Esophagus muscularis mucosa (tissue), 4 donors: ENCODE results near the gene N4BP2L1. TPM values are rescaled to one million over a fixed set of nuclear protein-coding genes. Genes with fewer than 3 reads are reported as not detected.
A peak's percentile ranks its signal among the peaks of the same experiment; 100 is the strongest.

Experiments used
- DNase-seq: peaks from one replicate; pipeline ENCODE4 v3.0.0-alpha.2; 2017; ENCODE audit errors: extremely low spot score
- H3K27ac ChIP-seq, 4 donors: fragments of 200-600 bp; sonication (generic); replicated peaks in 1 of 4; 1 replicate in 3 of 4; 2 replicates in 1 of 4; pipeline ENCODE4 v1.5.1; 2016 to 2019; ENCODE audit warnings: mild to moderate bottlenecking in 1 of 4
- H3K27me3 ChIP-seq, 4 donors: fragments of 200-600 bp; sonication (generic); one replicate each; pipeline versions ENCODE4 v1.5.1 to v1.6.0; 2016 to 2019
- H3K36me3 ChIP-seq, 4 donors: fragments of 200-600 bp; sonication (generic); one replicate each; pipeline ENCODE4 v1.5.1; 2016 to 2019
- H3K4me1 ChIP-seq, 4 donors: fragments of 200-600 bp; sonication (generic); one replicate each; pipeline ENCODE4 v1.5.1; 2016 to 2019
- H3K4me3 ChIP-seq, 4 donors: fragments of 200-600 bp; sonication (generic); 1 replicate in 2 of 4; 2 replicates in 2 of 4; pipeline ENCODE4 v1.5.1; 2016 to 2019; ENCODE audit warnings: mild to moderate bottlenecking in 4 of 4, moderate library complexity in 1 of 4
- H3K9me3 ChIP-seq, 4 donors: fragments of 200-600 bp; sonication (generic); 1 replicate in 3 of 4; 2 replicates in 1 of 4; pipeline ENCODE4 v1.5.1; 2016 to 2019
- EP300 ChIP-seq: sonication (generic); formaldehyde crosslinking; IDR thresholded peaks from one replicate; pipeline ENCODE4 v1.6.1; 2017; ENCODE audit warnings: antibody characterized with exemption
- POLR2A ChIP-seq: fragments of 450-650 bp; IDR thresholded peaks from one replicate; pipeline ENCODE4 v1.6.1; 2017; ENCODE audit warnings: antibody characterized with exemption, moderate library complexity, mild to moderate bottlenecking, low read depth
- POLR2AphosphoS5 ChIP-seq, 2 donors: sonication (generic); formaldehyde crosslinking; IDR thresholded peaks; one replicate each; pipeline ENCODE4 v1.6.1; 2017; ENCODE audit warnings: antibody characterized with exemption in 2 of 2
- WGBS: methylation state at CpG from one replicate; pipeline ENCODE4 v1.1.5; 2018; 5-methylcytosine and 5-hydroxymethylcytosine counted together
- intact Hi-C: fragments of 100-400 bp; cut with DNase I; formaldehyde crosslinking; loops from one replicate; pipeline ENCODE4 v1.15.1; 2023
- total RNA-seq, 4 donors: library from RNA; depleted of rRNA; stranded (reverse); fragments of >200 nt; gene quantifications; one replicate each; pipeline versions ENCODE4 v1.1.0 to v1.2.1, GENCODE V29; 2016
- TF ChIP-seq, protein P1 (sequence below), 3 experiments: fragments of 200-600 bp in 2 of 3; fragments of 450-650 bp in 1 of 3; sonication (generic) in 2 of 3; IDR thresholded peaks; one replicate each; pipeline ENCODE4 v1.5.1; 2017 to 2019; ENCODE audit warnings: antibody characterized with exemption in 3 of 3, mild to moderate bottlenecking in 2 of 3, moderate library complexity in 1 of 3

Gene N4BP2L1
- total RNA-seq, 4 donors from 2014 or later = 9.0 to 19.6 (median 11.6) TPM

- TF ChIP-seq POLR2AphosphoS5 (IDR thresholded peaks at IDR 0.05) = no peak
- TF ChIP-seq, protein P1, sequence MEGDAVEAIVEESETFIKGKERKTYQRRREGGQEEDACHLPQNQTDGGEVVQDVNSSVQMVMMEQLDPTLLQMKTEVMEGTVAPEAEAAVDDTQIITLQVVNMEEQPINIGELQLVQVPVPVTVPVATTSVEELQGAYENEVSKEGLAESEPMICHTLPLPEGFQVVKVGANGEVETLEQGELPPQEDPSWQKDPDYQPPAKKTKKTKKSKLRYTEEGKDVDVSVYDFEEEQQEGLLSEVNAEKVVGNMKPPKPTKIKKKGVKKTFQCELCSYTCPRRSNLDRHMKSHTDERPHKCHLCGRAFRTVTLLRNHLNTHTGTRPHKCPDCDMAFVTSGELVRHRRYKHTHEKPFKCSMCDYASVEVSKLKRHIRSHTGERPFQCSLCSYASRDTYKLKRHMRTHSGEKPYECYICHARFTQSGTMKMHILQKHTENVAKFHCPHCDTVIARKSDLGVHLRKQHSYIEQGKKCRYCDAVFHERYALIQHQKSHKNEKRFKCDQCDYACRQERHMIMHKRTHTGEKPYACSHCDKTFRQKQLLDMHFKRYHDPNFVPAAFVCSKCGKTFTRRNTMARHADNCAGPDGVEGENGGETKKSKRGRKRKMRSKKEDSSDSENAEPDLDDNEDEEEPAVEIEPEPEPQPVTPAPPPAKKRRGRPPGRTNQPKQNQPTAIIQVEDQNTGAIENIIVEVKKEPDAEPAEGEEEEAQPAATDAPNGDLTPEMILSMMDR (IDR thresholded peaks at IDR 0.05) = no peak
- no peak for TF ChIP-seq EP300
- TF ChIP-seq POLR2A = no peak
- Histone ChIP-seq H3K27me3 (no peaks in the 10 kb centered on the region), H3K4me3 (no peak overlapping the region), H3K9me3 (no peaks in the 10 kb centered on the region), H3K4me1 (no peaks in the 10 kb centered on the region), H3K36me3 (no peaks in the 10 kb centered on the region), H3K27ac (no peak overlapping the region)
- 74% methylated on average over 5 of the region's 5 CpGs for WGBS
- DNase-seq = no peak
- intact Hi-C loops = loop anchor here (10.0 kb wide), 1 partner anchor 191 kb away; no protein-coding TSS in a partner anchor
These were observed 43.9 kb downstream of the N4BP2L1 start for GRCh38 chr13:32383836-32384618.

GRCh38 chr13:32381539-32381938, 46.4 kb downstream of the N4BP2L1 start:
- Histone ChIP-seq H3K27ac (no peak overlapping the region), H3K9me3 (no peaks in the 10 kb centered on the region), H3K4me3 (no peak overlapping the region), H3K4me1 (no peaks in the 10 kb centered on the region), H3K36me3 (no peaks in the 10 kb centered on the region), H3K27me3 (no peaks in the 10 kb centered on the region)
- TF ChIP-seq, protein P1 (IDR thresholded peaks at IDR 0.05) = peak; percentile 29 to 44 (median 34)
- no peak for TF ChIP-seq EP300
- no peak for DNase-seq
- WGBS = 83% methylated on average over 3 of the region's 3 CpGs
- intact Hi-C loops = loop anchor here (10.0 kb wide), 1 partner anchor 193 kb away; no protein-coding TSS in a partner anchor

DNA sequence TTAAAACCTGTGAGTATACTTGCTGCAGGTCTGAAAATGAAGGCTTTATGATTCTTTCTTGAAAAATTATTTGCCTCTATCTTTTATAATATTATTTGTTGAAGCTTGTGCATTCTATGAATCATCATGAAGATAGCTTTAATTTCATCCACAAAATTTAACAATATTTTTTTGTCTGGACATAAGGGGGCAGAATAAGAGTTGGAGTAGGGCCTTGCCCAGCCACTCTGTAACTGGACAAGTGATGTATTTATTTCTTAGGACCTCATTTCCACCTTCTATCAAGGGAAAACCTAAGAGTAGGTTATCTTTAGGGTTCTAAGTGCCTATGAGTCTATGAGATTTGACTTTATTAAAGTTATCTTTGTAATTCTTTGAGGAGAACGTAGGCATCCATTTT, 49.9 kb downstream of the N4BP2L1 start:
- no peak for DNase-seq
- Histone ChIP-seq H3K9me3 (no peaks in the 10 kb centered on the region), H3K4me3 (no peak overlapping the region), H3K36me3 (no peaks in the 10 kb centered on the region), H3K27me3 (no peaks in the 10 kb centered on the region), H3K27ac (no peak overlapping the region), H3K4me1 (no peaks in the 10 kb centered on the region)
- 96% methylated on average over 1 of the region's 1 CpG for WGBS
- intact Hi-C loops = no loop called here
- TF ChIP-seq POLR2AphosphoS5 (IDR thresholded peaks at IDR 0.05) (no peak), POLR2A (no peak), EP300 (no peak)
- TF ChIP-seq, protein P1 (IDR thresholded peaks at IDR 0.05) = no peak

DNA sequence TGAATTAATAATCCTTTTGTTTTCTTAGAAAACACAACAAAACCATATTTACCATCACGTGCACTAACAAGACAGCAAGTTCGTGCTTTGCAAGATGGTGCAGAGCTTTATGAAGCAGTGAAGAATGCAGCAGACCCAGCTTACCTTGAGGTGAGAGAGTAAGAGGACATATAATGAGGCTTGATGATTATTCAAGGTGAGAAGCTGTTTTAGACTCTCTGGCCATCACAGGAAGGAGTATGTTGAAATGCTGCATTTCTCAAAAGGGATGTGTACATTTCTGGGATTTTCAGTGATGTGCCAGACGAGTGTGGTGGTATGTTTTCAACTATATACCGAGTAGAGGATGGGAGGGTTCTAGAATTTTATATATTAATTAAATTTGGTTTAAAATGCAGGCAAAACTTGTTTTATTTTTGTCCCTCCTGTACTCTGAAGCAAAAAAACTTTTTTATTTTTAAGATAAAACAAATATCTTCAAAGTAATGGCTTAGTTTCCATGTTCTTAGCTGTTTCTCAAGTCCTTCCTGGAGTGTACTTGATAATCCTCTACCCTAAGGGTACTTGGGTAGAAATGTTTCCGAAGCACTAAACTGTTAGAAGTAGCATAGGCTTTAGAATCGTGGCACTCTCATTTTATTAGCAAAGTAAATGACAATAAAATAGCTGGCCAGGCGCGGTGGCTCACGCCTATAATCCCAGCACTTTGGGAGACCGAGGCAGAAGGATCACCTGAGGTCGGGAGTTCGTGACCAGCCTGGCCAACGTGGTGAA, 51.1 kb downstream of the N4BP2L1 start:
- no peaks in the 10 kb centered on the region for H3K27me3 ChIP-seq
- TF ChIP-seq, protein P1 (IDR thresholded peaks at IDR 0.05) = no peak
- TF ChIP-seq EP300 (no peak), POLR2AphosphoS5 (IDR thresholded peaks at IDR 0.05) (no peak), POLR2A (no peak)
- DNase-seq = no peak
- 87% methylated on average over 13 of the region's 13 CpGs for WGBS
- intact Hi-C loops = no loop called here
- no peaks in the 10 kb centered on the region for H3K9me3 ChIP-seq
- no peaks in the 10 kb centered on the region for H3K36me3 ChIP-seq
- H3K27ac ChIP-seq = no peak overlapping the region
- no peaks in the 10 kb centered on the region for H3K4me1 ChIP-seq
- H3K4me3 ChIP-seq = no peak overlapping the region
